ENCODE results near the gene ELMOD3. TPM values are rescaled to one million over a fixed set of nuclear protein-coding genes. Genes with fewer than 3 reads are reported as not detected.

ELMOD3 gene
- total and polyA plus RNA-seq, 10 donors, result 14.4 to 38.0 (median 24.2) TPM

DNA sequence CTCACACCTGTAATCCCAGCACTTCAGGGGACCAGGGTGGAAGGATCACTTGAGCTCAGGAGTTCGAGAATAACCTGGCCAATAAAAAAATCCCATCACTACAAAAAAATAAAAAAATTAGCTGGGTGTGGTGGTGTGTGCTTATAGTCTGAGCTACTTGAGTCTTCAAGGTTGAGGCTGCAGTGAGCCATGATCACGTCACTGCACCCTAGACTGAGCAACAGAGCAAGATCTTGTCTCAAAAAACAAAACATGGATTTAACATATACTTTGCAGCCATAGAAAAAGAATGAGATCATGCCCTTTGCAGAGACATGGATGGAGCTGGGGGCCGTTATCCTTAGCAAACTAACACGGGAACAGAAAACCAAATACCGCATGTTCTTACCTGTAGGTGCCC, 86.2 kb downstream of the ELMOD3 start:
- H3K27ac ChIP-seq, result no peak overlapping the region
- TF ChIP-seq POLR2A (IDR thresholded peaks at IDR 0.05) (no peak), POLR2AphosphoS5 (IDR thresholded peaks at IDR 0.05) (no peak)
- TF ChIP-seq, protein P1, sequence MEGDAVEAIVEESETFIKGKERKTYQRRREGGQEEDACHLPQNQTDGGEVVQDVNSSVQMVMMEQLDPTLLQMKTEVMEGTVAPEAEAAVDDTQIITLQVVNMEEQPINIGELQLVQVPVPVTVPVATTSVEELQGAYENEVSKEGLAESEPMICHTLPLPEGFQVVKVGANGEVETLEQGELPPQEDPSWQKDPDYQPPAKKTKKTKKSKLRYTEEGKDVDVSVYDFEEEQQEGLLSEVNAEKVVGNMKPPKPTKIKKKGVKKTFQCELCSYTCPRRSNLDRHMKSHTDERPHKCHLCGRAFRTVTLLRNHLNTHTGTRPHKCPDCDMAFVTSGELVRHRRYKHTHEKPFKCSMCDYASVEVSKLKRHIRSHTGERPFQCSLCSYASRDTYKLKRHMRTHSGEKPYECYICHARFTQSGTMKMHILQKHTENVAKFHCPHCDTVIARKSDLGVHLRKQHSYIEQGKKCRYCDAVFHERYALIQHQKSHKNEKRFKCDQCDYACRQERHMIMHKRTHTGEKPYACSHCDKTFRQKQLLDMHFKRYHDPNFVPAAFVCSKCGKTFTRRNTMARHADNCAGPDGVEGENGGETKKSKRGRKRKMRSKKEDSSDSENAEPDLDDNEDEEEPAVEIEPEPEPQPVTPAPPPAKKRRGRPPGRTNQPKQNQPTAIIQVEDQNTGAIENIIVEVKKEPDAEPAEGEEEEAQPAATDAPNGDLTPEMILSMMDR (IDR thresholded peaks at IDR 0.05 in 8 of 11, conservative IDR thresholded peaks at IDR 0.05 in 3 of 11), result no peak
- no peak overlapping the region for H3K4me3 ChIP-seq
- H3K9me3 ChIP-seq, result no peaks in the 10 kb centered on the region
- H3K36me3 ChIP-seq, result no peaks in the 10 kb centered on the region
- intact Hi-C loops (cut with DNase I; ENCODE audit: low total_unique reads), result no loop called here
- H3K27me3 ChIP-seq (replicated peaks in 1 of 7), result no peaks in the 10 kb centered on the region
- 92 to 96% (median 94%) methylated on average over 5 of the region's 5 CpGs for WGBS, 5 donors
- peaks cover 14 to 43% (median 26%) of the 10 kb centered on the region in 6 donors for H3K4me1 ChIP-seq
- DNase-seq, result no peak

Small RNAs within 50 kb of the gene (small RNA-seq; reads per million reads assigned to genes)
- 0 reads per million in 4 donors for gene AC062037.1
- 0 reads per million in 4 donors for gene AC062037.2
- 0 reads per million in 4 donors for gene RF00019
- 0 reads per million in 4 donors for gene RN7SL113P

Other genes with a start within 250 kb of the ELMOD3 start
- gene TCF7L1, start 221.4 kb upstream of the ELMOD3 start, total RNA-seq, result 10 to 100 TPM in 3 of 7 donors, 1 to 10 TPM in 4; 3.3 to 15.8 (median 9.8) TPM
- gene TCF7L1, start 221.4 kb upstream of the ELMOD3 start, polyA plus RNA-seq, result 1 to 10 TPM; 2.0 to 5.2 (median 2.4) TPM
- gene TGOLN2, start 26.8 kb upstream of the ELMOD3 start, total RNA-seq, result 100 to 1,000 TPM; 127 to 199 (median 156) TPM
- gene TGOLN2, start 26.8 kb upstream of the ELMOD3 start, polyA plus RNA-seq, result 10 to 100 TPM; 14.8 to 29.6 (median 16.9) TPM
- gene RETSAT, start 241 bp upstream of the ELMOD3 start, total RNA-seq, result 10 to 100 TPM; 18.7 to 35.7 (median 28.3) TPM
- 10 to 100 TPM in 1 of 3 donors, 1 to 10 TPM in 2; 6.3 to 10.0 (median 6.4) TPM for gene RETSAT, start 241 bp upstream of the ELMOD3 start, polyA plus RNA-seq
- gene CAPG, start 55.6 kb downstream of the ELMOD3 start, total RNA-seq, result 10 to 100 TPM; 31.1 to 62.6 (median 47.1) TPM
- gene CAPG, start 55.6 kb downstream of the ELMOD3 start, polyA plus RNA-seq, result 100 to 1,000 TPM in 2 of 3 donors, 10 to 100 TPM in 1; 74.6 to 196 (median 115) TPM
- under 1 TPM in 1 of 7 donors, not detected in 6; 0.94 TPM for gene SH2D6, start 63.9 kb downstream of the ELMOD3 start, total RNA-seq
- gene SH2D6, start 63.9 kb downstream of the ELMOD3 start, polyA plus RNA-seq, result under 1 TPM in 1 of 3 donors, not detected in 2; 0.20 TPM
- 100 to 1,000 TPM; 125 to 195 (median 145) TPM for gene MAT2A, start 184.4 kb downstream of the ELMOD3 start, total RNA-seq
- gene MAT2A, start 184.4 kb downstream of the ELMOD3 start, polyA plus RNA-seq, result 10 to 100 TPM; 41.3 to 89.0 (median 71.4) TPM
- gene GGCX, start 206.7 kb downstream of the ELMOD3 start, total RNA-seq, result 10 to 100 TPM; 25.6 to 42.1 (median 31.9) TPM
- 10 to 100 TPM; 11.0 to 15.7 (median 15.0) TPM for gene GGCX, start 206.7 kb downstream of the ELMOD3 start, polyA plus RNA-seq
- gene VAMP8, start 222.8 kb downstream of the ELMOD3 start, total RNA-seq, result 100 to 1,000 TPM; 119 to 179 (median 145) TPM
- 100 to 1,000 TPM; 223 to 401 (median 350) TPM for gene VAMP8, start 222.8 kb downstream of the ELMOD3 start, polyA plus RNA-seq
- 10 to 100 TPM; 58.5 to 89.1 (median 64.0) TPM for gene VAMP5, start 229.7 kb downstream of the ELMOD3 start, total RNA-seq
- gene VAMP5, start 229.7 kb downstream of the ELMOD3 start, polyA plus RNA-seq, result 100 to 1,000 TPM in 2 of 3 donors, 10 to 100 TPM in 1; 71.0 to 129 (median 120) TPM
- 100 to 1,000 TPM in 3 of 7 donors, 10 to 100 TPM in 4; 72.9 to 154 (median 82.1) TPM for gene RNF181, start 241.0 kb downstream of the ELMOD3 start, total RNA-seq
- 100 to 1,000 TPM; 139 to 184 (median 148) TPM for gene RNF181, start 241.0 kb downstream of the ELMOD3 start, polyA plus RNA-seq
- gene TMEM150A, start 247.9 kb downstream of the ELMOD3 start, total RNA-seq, result 10 to 100 TPM in 6 of 7 donors, 1 to 10 TPM in 1; 9.4 to 17.4 (median 11.2) TPM
- 10 to 100 TPM; 14.6 to 18.8 (median 14.8) TPM for gene TMEM150A, start 247.9 kb downstream of the ELMOD3 start, polyA plus RNA-seq